ENCODE results near the gene C16orf92. TPM values are rescaled to one million over a fixed set of nuclear protein-coding genes. Genes with fewer than 3 reads are reported as not detected.

C16orf92 gene
- total and polyA plus RNA-seq, 2 of the 13 experiments (the other 11 are each of a cell fraction or from before 2014, with no cell fraction given) = not detected

- no peak for TF ChIP-seq TFAP4 (IDR thresholded peaks at IDR 0.05; ENCODE audit: borderline replicate concordance, low read depth)
- TF ChIP-seq FOXC1 (CRISPR knock-in tag; IDR thresholded peaks at IDR 0.05; ENCODE audit: borderline replicate concordance) = peak; percentile 99
- peak; percentile 95; the same call in 1 of the 2 replicates for TF ChIP-seq ZNF530 (CRISPR knock-in tag; IDR thresholded peaks at IDR 0.05; ENCODE audit: low read depth)
- peak; percentile 98 for TF ChIP-seq RNF2 (conservative IDR thresholded peaks at IDR 0.05; ENCODE audit: low read depth)
- TF ChIP-seq PHF21A (CRISPR knock-in tag; IDR thresholded peaks at IDR 0.05) = peak; percentile 99
- peak; percentile 96 for TF ChIP-seq ZNF564 (CRISPR knock-in tag; IDR thresholded peaks at IDR 0.05)
- peak; percentile 35 for TF ChIP-seq ZNF558 (CRISPR knock-in tag; IDR thresholded peaks at IDR 0.05; ENCODE audit: borderline replicate concordance)
- TF ChIP-seq MZF1 (CRISPR knock-in tag; IDR thresholded peaks at IDR 0.05; ENCODE audit: borderline replicate concordance) = peak; percentile 90
- TF ChIP-seq, protein P1, sequence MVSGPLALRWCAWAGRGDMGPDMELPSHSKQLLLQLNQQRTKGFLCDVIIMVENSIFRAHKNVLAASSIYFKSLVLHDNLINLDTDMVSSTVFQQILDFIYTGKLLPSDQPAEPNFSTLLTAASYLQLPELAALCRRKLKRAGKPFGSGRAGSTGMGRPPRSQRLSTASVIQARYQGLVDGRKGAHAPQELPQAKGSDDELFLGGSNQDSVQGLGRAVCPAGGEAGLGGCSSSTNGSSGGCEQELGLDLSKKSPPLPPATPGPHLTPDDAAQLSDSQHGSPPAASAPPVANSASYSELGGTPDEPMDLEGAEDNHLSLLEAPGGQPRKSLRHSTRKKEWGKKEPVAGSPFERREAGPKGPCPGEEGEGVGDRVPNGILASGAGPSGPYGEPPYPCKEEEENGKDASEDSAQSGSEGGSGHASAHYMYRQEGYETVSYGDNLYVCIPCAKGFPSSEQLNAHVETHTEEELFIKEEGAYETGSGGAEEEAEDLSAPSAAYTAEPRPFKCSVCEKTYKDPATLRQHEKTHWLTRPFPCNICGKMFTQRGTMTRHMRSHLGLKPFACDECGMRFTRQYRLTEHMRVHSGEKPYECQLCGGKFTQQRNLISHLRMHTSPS (CRISPR knock-in tag; IDR thresholded peaks at IDR 0.05; ENCODE audit: low read depth) = peak; percentile 90
- TF ChIP-seq ZNF841 (CRISPR knock-in tag; IDR thresholded peaks at IDR 0.05; ENCODE audit: borderline replicate concordance) = no peak
- TF ChIP-seq, protein P2, sequence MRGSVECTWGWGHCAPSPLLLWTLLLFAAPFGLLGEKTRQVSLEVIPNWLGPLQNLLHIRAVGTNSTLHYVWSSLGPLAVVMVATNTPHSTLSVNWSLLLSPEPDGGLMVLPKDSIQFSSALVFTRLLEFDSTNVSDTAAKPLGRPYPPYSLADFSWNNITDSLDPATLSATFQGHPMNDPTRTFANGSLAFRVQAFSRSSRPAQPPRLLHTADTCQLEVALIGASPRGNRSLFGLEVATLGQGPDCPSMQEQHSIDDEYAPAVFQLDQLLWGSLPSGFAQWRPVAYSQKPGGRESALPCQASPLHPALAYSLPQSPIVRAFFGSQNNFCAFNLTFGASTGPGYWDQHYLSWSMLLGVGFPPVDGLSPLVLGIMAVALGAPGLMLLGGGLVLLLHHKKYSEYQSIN (CRISPR knock-in tag; IDR thresholded peaks at IDR 0.05; ENCODE audit: borderline replicate concordance) = 0 out of 2 replicates have a peak, but pooled peaks have one; percentile 87
- peak; percentile 98 for TF ChIP-seq NRL (CRISPR knock-in tag; IDR thresholded peaks at IDR 0.05; ENCODE audit: borderline replicate concordance)
- peak; percentile 75; the same call in 1 of the 2 replicates for TF ChIP-seq ZNF460 (CRISPR knock-in tag; IDR thresholded peaks at IDR 0.05; ENCODE audit: borderline replicate concordance)
- TF ChIP-seq ZNF354B (CRISPR knock-in tag; IDR thresholded peaks at IDR 0.05) = no peak; the same call in none of the 2 replicates
- TF ChIP-seq HCFC1 (IDR thresholded peaks at IDR 0.05; ENCODE audit: low read depth, low read length) = 0 out of 2 replicates have a peak, but pooled peaks have one; percentile 39
- peak; percentile 80 for TF ChIP-seq ZNF589 (CRISPR knock-in tag; conservative IDR thresholded peaks at IDR 0.05)
- TF ChIP-seq SMARCC2 (IDR thresholded peaks at IDR 0.05) = no peak
- TF ChIP-seq NAIF1 (CRISPR knock-in tag; IDR thresholded peaks at IDR 0.05; ENCODE audit: borderline replicate concordance) = peak; percentile 93; the same call in 1 of the 2 replicates
- peak; percentile 99 for TF ChIP-seq ZNF839 (CRISPR knock-in tag; IDR thresholded peaks at IDR 0.05; ENCODE audit: borderline replicate concordance)
- no peak for TF ChIP-seq ZNF562 (CRISPR knock-in tag; IDR thresholded peaks at IDR 0.05; ENCODE audit: borderline replicate concordance)
- 0 out of 2 replicates have a peak, but pooled peaks have one; percentile 39 for TF ChIP-seq ZNF720 (CRISPR knock-in tag; IDR thresholded peaks at IDR 0.05)
These were observed 42.3 kb downstream of the C16orf92 start, which contains the start of gene ALDOA (continued) for GRCh38 chr16:30065102-30065942.
